GM12878 (cell line): Measurements from ENCODE around the gene FNDC3B.

ENCODE experiments used
- CTCF ChIP-seq, 3 experiments: IDR thresholded peaks in 2 of 3; conservative IDR thresholded peaks in 1 of 3; 2 replicates each; pipeline ENCODE4 v1.5.1; 2011; ENCODE audit warnings: low read depth in 3 of 3, low read length in 3 of 3, mild to moderate bottlenecking in 3 of 3, control low read depth in 2 of 3, moderate library complexity in 2 of 3, inconsistent platforms in 1 of 3, mixed read lengths in 1 of 3; ENCODE audit not compliant: control insufficient read depth in 2 of 3, insufficient read depth in 1 of 3; ENCODE audit errors: extremely low read depth in 1 of 3
- NRF1 ChIP-seq: conservative IDR thresholded peaks from 2 replicates; pipeline ENCODE4 v1.6.1; 2011; ENCODE audit warnings: mild to moderate bottlenecking, low read depth, low read length, improper control_type of control experiment
- PML ChIP-seq: IDR thresholded peaks from 2 replicates; pipeline ENCODE4 v1.6.1; 2012; ENCODE audit warnings: low read length, inconsistent platforms
- POLR2A ChIP-seq: IDR thresholded peaks from 2 replicates; pipeline ENCODE4 v1.6.1; 2011; ENCODE audit warnings: low read depth, mild to moderate bottlenecking, low read length
- POLR2AphosphoS2 ChIP-seq: IDR thresholded peaks from 2 replicates; pipeline ENCODE4 v1.6.1; 2011; ENCODE audit warnings: low read depth, mild to moderate bottlenecking, low read length, improper control_type of control experiment, moderate library complexity
- SIN3A ChIP-seq: IDR thresholded peaks from 2 replicates; pipeline ENCODE4 v1.6.1; 2012; ENCODE audit warnings: low read depth, low read length, improper control_type of control experiment
- SMC3 ChIP-seq: IDR thresholded peaks from 2 replicates; pipeline ENCODE4 v1.6.1; 2011; ENCODE audit warnings: low read length, improper control_type of control experiment, borderline replicate concordance
- TAF1 ChIP-seq: IDR thresholded peaks from 2 replicates; pipeline ENCODE4 v1.6.1; 2011; ENCODE audit warnings: mild to moderate bottlenecking, low read depth, low read length, borderline replicate concordance
- TARDBP ChIP-seq: IDR thresholded peaks from 2 replicates; pipeline ENCODE4 v1.6.1; 2016; ENCODE audit warnings: borderline replicate concordance

- TF ChIP-seq POLR2AphosphoS2 (no peak), CTCF (IDR thresholded peaks at IDR 0.05 in 2 of 3, conservative IDR thresholded peaks at IDR 0.05 in 1 of 3; ENCODE audit: control insufficient read depth in 2 of 3, extremely low read depth in 1 of 3, insufficient read depth in 1 of 3, low read depth in 3 of 3, low read length in 3 of 3) (no peak), SMC3 (no peak), POLR2A (no peak), SIN3A (no peak), TAF1 (no peak), NRF1 (no peak), TARDBP (no peak), PML (no peak)
These were observed 192.0 kb downstream of the FNDC3B start for GRCh38 chr3:172231318-172231901.
